Stimulated activated CD8-positive, alpha-beta memory T cell treated with anti-CD3 and anti-CD28 coated beads, Interleukin-2, amount 100 ng/mL, for 48 hours (primary cell): ENCODE results near the gene KATNAL1.

Experiments used
- DNase-seq, 2 donors: peaks; one replicate each; pipeline ENCODE4 v3.0.0-alpha.2; 2020; ENCODE audit warnings: low read depth in 2 of 2

The KATNAL1 gene

DNA sequence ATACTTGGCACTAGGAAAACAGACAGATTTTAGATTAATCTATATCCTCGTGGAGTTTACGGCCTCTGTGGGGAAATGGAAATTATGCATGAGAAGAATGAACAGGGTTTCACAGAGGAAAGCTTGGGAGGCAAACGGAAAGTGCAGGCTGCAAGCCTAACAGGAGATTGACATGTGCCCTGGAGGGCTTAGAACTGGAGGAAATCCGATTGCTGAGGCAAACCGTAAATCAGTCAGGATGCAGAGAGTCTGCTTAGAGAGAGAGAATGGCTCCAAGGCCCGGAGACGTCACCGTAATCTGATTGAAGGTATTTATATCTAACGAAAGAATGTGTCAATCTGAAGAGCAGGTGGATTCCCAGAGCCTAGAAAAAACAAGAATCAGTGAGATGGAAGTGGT, 143.2 kb downstream of the KATNAL1 start:
- no peak for DNase-seq

DNA sequence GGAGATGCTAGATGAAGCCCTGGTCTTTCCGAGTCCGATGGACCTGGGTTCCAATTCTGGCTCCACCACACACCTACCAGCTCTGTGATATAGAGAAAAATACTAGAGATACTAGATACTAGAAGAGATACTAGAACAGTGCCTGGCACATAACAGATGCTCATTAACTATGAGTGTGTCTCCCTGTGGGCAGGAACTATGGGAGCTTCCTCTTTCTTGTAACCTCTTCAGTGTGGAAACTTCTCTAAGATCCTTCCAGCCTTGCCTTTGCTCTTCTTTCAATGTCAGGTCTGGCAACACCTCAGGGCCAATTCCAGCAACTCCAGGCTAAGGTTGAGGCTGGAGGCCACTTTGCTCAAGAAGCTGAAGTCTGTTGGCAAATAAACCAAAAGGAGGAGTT, 143.9 kb downstream of the KATNAL1 start:
- DNase-seq, result no peak

DNA sequence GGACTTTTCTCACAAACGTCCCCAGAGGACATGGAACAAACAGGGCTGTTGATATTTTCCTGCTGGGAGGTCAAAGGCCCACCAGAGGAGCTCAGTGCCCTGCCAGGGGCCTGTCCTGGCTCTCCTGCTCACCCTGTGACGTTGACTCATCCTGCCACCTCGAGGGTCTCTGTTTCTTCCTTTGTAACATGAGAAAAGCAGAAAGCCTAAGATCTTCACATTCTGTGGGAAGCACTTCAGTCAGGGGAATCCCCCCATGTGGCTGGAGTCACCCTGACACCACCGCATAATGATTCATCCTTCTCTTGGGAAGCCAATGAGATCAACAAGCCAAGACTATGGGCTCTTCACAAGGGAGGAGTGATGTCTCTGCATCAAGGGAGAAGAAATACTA, 147.9 kb downstream of the KATNAL1 start:
- DNase-seq, result peak; percentile 28 to 42

DNA sequence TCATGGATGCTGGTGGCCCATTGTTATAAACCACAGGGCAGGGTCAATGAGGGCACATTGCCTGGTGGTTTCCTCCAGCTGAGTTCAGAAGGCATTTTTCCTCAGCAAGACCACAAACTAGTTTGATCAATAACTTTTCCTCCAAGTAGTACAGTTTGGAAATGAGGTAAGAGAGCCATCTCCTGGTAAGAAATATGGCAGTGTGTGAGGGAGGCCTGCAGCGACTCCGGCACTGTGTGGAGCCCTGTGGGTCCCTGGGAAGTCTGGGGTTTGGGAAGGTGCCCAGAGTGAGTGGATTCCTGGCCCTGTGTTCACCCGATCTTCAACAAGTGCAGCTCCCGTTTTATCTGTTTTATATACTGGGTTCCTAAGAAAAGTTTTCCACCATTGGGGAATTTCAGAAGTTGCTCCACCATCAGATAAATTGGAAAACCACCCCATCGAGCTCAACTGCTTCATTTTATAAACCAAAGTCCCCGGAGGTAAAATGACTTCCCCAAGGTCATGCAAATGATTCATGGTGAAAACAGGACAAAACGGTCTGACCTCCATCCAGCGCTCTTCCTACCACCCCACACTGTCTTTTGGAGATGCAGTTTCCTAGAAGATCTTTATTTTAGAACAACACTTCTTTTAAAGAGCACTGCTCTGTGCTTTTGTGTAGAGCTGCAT, 148.4 kb downstream of the KATNAL1 start:
- no peak for DNase-seq

DNA sequence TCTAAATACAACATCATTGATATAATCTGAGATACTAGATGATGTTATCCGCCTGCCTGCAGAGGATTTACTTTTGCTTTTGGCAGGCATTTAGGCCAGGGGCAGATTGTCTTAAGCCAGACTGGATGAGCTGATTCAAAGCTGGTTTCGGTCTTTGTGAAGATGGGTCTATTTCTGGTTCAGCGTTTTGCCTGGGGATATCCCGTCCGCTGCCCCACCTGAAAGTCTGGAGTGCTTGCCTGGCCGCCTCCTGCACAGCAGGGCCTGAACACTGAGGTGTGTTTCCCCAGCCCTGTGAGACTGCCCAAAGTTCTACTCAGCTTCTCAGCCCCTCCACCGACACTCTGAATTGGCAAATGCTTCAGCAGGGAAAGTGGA, 149.7 kb downstream of the KATNAL1 start:
- DNase-seq, result no peak

DNA sequence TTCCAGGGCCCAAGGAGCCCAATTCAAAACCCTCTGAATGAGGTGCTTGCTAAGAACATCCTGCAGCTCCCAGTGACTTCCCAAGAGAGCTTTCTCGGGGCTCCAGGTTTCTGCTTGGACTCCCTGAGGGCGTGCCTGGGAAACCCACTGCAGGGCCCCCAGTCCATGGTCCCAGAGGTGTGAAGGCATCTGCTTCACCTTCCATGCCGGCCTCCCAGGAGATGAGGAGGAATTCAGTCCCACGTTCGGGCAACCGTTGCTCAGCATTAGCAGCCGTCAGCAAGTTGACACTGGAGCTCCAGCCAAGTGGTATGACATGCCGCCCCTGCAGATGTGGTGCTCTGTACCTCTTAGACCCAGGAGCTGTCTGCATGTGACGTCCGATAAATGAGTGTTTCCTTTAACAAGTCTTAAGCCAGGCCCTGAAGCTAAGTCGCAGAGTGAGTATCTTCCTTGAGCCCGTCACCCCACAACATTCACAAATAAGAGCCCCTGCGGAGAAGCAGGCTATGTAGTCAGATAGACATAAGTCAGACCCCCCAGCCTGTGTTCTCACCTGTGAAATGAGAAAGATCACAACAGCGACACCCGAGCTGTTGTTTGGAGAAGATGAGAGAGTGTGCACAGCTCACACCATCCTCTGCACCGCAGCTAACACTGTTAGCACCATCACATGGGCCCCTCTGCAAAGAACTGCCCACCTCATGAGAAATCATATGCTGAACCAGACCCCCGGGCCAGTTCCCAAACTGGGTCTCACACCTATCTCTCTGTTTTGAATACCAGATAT, 150.3 kb downstream of the KATNAL1 start:
- DNase-seq, result no peak

DNA sequence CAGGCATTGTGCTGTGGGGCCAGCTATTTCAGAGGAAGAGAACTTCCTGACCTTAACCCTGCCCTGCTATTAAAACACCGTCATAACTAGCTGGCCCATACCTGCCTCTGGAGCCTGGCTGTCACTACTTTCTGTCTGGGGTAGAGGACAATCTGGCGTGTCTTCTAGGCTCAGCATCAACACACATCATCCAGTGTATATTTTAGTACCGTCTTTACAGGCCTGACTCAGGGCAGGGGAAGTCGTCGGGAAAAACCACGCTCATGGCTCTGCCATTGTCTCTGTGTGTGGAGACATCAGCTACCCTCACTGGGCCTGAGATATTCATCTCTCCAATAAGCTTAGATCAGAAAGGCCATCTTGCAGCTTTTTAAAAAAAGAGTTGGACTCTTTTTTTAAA, 151.1 kb downstream of the KATNAL1 start:
- no peak for DNase-seq

DNA sequence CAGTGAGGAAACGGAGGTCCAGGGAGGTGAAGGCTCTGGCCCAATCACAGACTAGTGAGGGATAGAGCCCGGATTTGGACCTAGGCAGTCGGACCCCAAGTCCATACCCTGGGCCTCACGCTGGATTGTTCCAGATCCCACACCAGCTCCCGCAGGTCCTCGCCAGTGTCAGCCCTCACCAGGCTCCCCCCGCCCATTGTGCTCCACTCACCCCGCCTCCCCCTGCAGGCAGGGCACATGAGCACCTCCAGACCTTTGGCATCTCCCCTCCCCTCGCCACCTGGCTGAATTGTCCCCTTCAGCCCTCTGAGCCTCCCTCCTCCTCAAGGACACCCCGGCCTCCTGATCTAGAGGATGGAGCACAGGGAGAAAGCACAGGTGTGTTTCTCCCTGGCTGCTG, 152.4 kb downstream of the KATNAL1 start:
- no peak for DNase-seq

DNA sequence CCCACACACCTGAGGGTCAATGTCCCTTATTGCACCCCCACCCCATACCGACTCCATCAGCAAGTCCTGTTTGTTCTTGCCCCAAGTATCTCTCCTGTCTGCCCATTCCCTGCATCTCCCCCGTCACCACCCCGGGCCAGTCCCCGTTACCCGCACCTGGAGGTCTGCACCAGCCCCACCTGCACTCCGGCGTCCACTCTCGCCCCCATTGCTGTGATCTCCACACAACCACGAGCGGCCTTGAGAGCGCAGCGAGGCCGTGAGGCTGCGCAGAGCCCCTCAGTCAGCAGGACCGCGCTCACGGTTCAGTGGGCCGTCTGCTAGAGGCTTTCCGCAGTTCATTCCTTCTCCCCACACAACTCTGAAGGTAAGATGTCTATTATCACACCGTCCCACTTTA, 152.8 kb downstream of the KATNAL1 start:
- DNase-seq, result no peak

DNA sequence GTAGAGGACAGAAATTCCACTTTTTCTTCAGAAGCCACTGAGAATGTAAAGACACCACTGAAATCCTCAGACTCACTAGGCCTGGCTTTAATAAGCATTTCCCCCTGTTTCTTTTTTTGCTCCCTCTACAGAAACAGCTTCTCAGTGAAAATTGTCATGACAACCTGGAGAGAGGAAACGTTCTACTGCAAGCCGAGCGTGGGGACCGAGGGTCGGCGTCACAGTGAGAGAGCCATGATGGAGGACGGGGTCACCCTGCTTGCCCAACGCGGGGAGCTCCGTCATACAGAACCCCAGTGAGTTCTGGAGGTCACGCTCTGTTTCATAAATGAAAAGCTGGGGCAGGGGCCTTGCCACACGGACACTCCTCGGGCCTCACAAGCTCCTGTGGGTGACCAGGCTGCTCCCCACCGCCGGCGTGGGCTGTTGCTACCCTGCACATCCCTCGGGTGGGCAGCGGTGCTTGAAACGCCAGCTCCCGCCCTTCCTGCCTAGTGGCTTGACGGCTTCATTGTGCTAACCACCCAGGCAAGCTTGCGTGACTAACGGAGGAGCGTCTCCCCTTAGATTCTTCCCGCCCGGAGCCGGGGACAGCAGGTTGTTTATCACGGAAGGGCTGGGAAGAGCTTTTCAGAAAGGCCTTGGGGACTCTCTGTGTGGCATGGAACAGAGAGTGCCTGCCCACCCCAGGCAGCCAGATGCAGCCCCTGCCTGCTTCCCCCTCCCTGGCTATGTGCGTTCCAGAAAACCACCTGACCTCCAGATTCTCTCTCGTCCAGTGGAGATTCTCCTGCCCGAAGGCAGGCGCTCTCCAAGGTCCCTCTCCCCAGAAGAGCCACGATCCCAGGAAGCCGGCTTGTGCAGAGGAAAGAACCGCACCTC, 153.6 kb downstream of the KATNAL1 start:
- no peak for DNase-seq
